K562 (cell line): ENCODE data around the gene IL3RA. TPM values are rescaled to one million over a fixed set of nuclear protein-coding genes. Genes with fewer than 3 reads are reported as not detected.

Experiments used
- ATAC-seq: fragments of 200-7000 bp; cut with Tn5 transposase; 3 replicates; pipeline ENCODE4 v1.9.1; 2020; ENCODE audit warnings: moderate library complexity
- Bru-seq: library from RNA; stranded (reverse); fragments of 400-500 nt; gene quantifications from one replicate; lab custom pipeline; 2021; lab: Mats Ljungman, UMichigan
- BruChase-seq, 2 experiments: library from RNA; stranded (reverse); fragments of 400-500 nt; gene quantifications; one replicate each; lab custom pipeline; 2021; lab: Mats Ljungman, UMichigan
- BruUV-seq: library from RNA; stranded (reverse); fragments of 400-500 nt; replicated peaks from 2 replicates; lab custom pipeline; 2021; lab: Mats Ljungman, UMichigan
- CTCF ChIA-PET: fragments of 300-600 bp; formaldehyde crosslinking; extraction: SDS; loops from one replicate; lab custom pipeline; 2021; ENCODE audit warnings: low intra/inter-chr PET ratio; lab: Yijun Ruan, JAX
- POLR2A ChIA-PET: fragments of 300-600, 350-650 bp; sonication (Branson Sonifier 250); formaldehyde crosslinking; extraction: SDS; loops from one replicate; lab custom pipeline; 2021; ENCODE audit warnings: antibody characterized with exemption, inconsistent platforms; lab: Yijun Ruan, JAX
- DNase-seq, 4 experiments: peaks; one replicate each; pipeline versions ENCODE4 v3.0.0 to v3.0.0-alpha.2; 2011 to 2018; ENCODE audit warnings: low spot score in 3 of 4, mixed read lengths in 3 of 4; ENCODE audit errors: extremely low read depth in 1 of 4
- FAIRE-seq: peaks from 2 replicates; lab custom pipeline; 2011; peaks lifted over from hg19 to GRCh38; lab: Jason Lieb, UNC
- H2AFZ ChIP-seq: 2 replicates; pipeline ENCODE4 v1.6.0; 2011; ENCODE audit warnings: low read depth, low read length, control low read depth, inconsistent platforms
- H3K27ac ChIP-seq: fragments of 200-600 bp; 3 replicates; pipeline ENCODE4 v1.8.0; 2011; ENCODE audit warnings: low read depth, mild to moderate bottlenecking, control low read depth, inconsistent platforms, low read length, moderate library complexity, mixed read lengths; ENCODE audit errors: extremely low read depth
- H3K27me3 ChIP-seq, 2 experiments: fragments of 300-600 bp in 1 of 2; 2 replicates in 1 of 2; 3 replicates in 1 of 2; pipeline versions ENCODE4 v1.6.0 to v1.8.0; 2011; ENCODE audit warnings: inconsistent platforms in 2 of 2, low read length in 2 of 2, mild to moderate bottlenecking in 1 of 2, mixed read lengths in 1 of 2, moderate library complexity in 1 of 2; ENCODE audit not compliant: control insufficient read depth in 2 of 2, insufficient read depth in 2 of 2
- H3K36me3 ChIP-seq: fragments of 300-600 bp; 3 replicates; pipeline ENCODE4 v1.8.0; 2011; ENCODE audit warnings: mild to moderate bottlenecking, low read length, inconsistent platforms; ENCODE audit not compliant: control insufficient read depth, insufficient read depth
- H3K4me1 ChIP-seq, 2 experiments: fragments of 200-600 bp in 1 of 2; replicated peaks in 1 of 2; 2 replicates in 1 of 2; 3 replicates in 1 of 2; pipeline versions ENCODE4 v1.5.1 to v1.8.0; 2011; ENCODE audit warnings: inconsistent platforms in 2 of 2, low read length in 2 of 2, mild to moderate bottlenecking in 1 of 2, mixed read lengths in 1 of 2, moderate library complexity in 1 of 2; ENCODE audit not compliant: control insufficient read depth in 2 of 2, insufficient read depth in 2 of 2
- H3K4me2 ChIP-seq: 2 replicates; pipeline ENCODE4 v1.6.1; 2011; ENCODE audit warnings: low read length, control low read depth, inconsistent platforms, mixed read lengths; ENCODE audit not compliant: insufficient read depth
- H3K4me3 ChIP-seq: fragments of 200-600 bp; sonication (generic), shearing (Covaris generic); 2 replicates; pipeline ENCODE4 v1.5.1; 2016; ENCODE audit warnings: control low read depth, inconsistent platforms
- H3K79me2 ChIP-seq: fragments of 200-600 bp; 3 replicates; pipeline ENCODE4 v1.8.0; 2011; ENCODE audit warnings: low read length, inconsistent platforms; ENCODE audit not compliant: control insufficient read depth, insufficient read depth
- H3K9ac ChIP-seq, 2 experiments: 2 replicates each; pipeline versions ENCODE4 v1.6.0 to v1.6.1; 2011; ENCODE audit warnings: low read depth in 2 of 2, low read length in 2 of 2, control low read depth in 1 of 2, inconsistent platforms in 1 of 2, mild to moderate bottlenecking in 1 of 2, mixed read lengths in 1 of 2; ENCODE audit not compliant: insufficient read depth in 1 of 2
- H3K9me1 ChIP-seq: one replicate; pipeline ENCODE4 v1.6.0; 2011; ENCODE audit warnings: inconsistent platforms, mild to moderate bottlenecking, low read length, moderate library complexity; ENCODE audit not compliant: control insufficient read depth, insufficient read depth
- H3K9me3 ChIP-seq: replicated peaks from 2 replicates; pipeline ENCODE4 v1.5.1; 2011; ENCODE audit warnings: low read depth, low read length, inconsistent platforms; ENCODE audit not compliant: control insufficient read depth, insufficient read depth
- H4K20me1 ChIP-seq: replicated peaks from 2 replicates; pipeline ENCODE4 v1.6.1; 2011; ENCODE audit warnings: low read length, inconsistent platforms, mixed read lengths; ENCODE audit not compliant: control insufficient read depth, insufficient read depth
- CBX1 ChIP-seq: sonication (generic); IDR thresholded peaks from 2 replicates; pipeline ENCODE4 v1.6.1; 2016; ENCODE audit warnings: antibody characterized with exemption, low read depth, mild to moderate bottlenecking
- CTBP1 ChIP-seq: fragments of 450-650 bp; IDR thresholded peaks from 2 replicates; pipeline ENCODE4 v1.6.1; 2016; ENCODE audit warnings: borderline replicate concordance
- FOXJ3 ChIP-seq: sonication (generic); formaldehyde crosslinking; IDR thresholded peaks from 2 replicates; pipeline ENCODE4 v1.4.0; 2020; ENCODE audit warnings: mild to moderate bottlenecking, missing genetic modification reagents
- HDGF ChIP-seq: fragments of 450-650 bp; IDR thresholded peaks from 2 replicates; pipeline ENCODE4 v1.6.1; 2016
- MAFF ChIP-seq: IDR thresholded peaks from 2 replicates; pipeline ENCODE4 v1.6.1; 2012; ENCODE audit warnings: low read length, improper control_type of control experiment
- NCOA6 ChIP-seq: fragments of 450-650 bp; IDR thresholded peaks from 2 replicates; pipeline ENCODE4 v1.6.1; 2017; ENCODE audit warnings: mild to moderate bottlenecking
- POLR2A ChIP-seq: fragments of 450-650 bp; conservative IDR thresholded peaks from 2 replicates; pipeline ENCODE4 v1.6.1; 2016
- POLR2G ChIP-seq: fragments of 200-400 bp; formaldehyde crosslinking; IDR thresholded peaks from 2 replicates; pipeline ENCODE4 v1.6.1; 2017; ENCODE audit warnings: low read depth, mild to moderate bottlenecking, antibody characterized with exemption, low read length, moderate library complexity
- PTRF ChIP-seq: fragments of 450-650 bp; IDR thresholded peaks from 2 replicates; pipeline ENCODE4 v1.6.1; 2016; ENCODE audit warnings: mild to moderate bottlenecking, missing genetic modification characterization, missing compliant biosample characterization
- RAD21 ChIP-seq, 2 experiments: fragments of 250-450 bp in 1 of 2; fragments of 450-650 bp in 1 of 2; sonication (Bioruptor Pico) in 1 of 2; formaldehyde crosslinking in 1 of 2; IDR thresholded peaks in 1 of 2; conservative IDR thresholded peaks in 1 of 2; 2 replicates each; pipeline versions ENCODE4 v1.4.0 to v1.8.0; 2020 to 2022; ENCODE audit warnings: mild to moderate bottlenecking in 2 of 2, moderate library complexity in 1 of 2
- RBM15 ChIP-seq: fragments of 200-400 bp; formaldehyde crosslinking; IDR thresholded peaks from 2 replicates; pipeline ENCODE4 v1.6.1; 2018; ENCODE audit warnings: mild to moderate bottlenecking, low read length, moderate library complexity; ENCODE audit not compliant: insufficient read depth
- TEAD4 ChIP-seq, 2 experiments: sonication (generic) in 1 of 2; formaldehyde crosslinking in 1 of 2; IDR thresholded peaks; 2 replicates each; pipeline versions ENCODE4 v1.6.1 to v1.8.0; 2012 to 2022; ENCODE audit warnings: borderline replicate concordance in 1 of 2, inconsistent platforms in 1 of 2, low read length in 1 of 2, mild to moderate bottlenecking in 1 of 2, missing genetic modification reagents in 1 of 2
- ZNF175 ChIP-seq: fragments of 200-800 bp; sonication (Bioruptor generic); IDR thresholded peaks from 2 replicates; pipeline ENCODE4 v1.6.1; 2016; ENCODE audit warnings: low read depth, mild to moderate bottlenecking, missing genetic modification characterization, missing compliant biosample characterization
- ZNF584 ChIP-seq: fragments of 200-800 bp; sonication (Bioruptor generic); IDR thresholded peaks from 2 replicates; pipeline ENCODE4 v1.6.1; 2016; ENCODE audit warnings: low read depth, mild to moderate bottlenecking, missing genetic modification characterization, missing compliant biosample characterization
- WGBS: fragments of 100-300 bp; shearing (Covaris generic); methylation state at CpG from one replicate; pipeline ENCODE4 v1.1.6; 2016; ENCODE audit warnings: low coverage, mixed read lengths; ENCODE audit not compliant: insufficient coverage; ENCODE audit errors: missing lambda C conversion rate; 5-methylcytosine and 5-hydroxymethylcytosine counted together
- in situ Hi-C: fragments of 300-500 bp; cut with MboI; formaldehyde crosslinking; loops from 4 replicates; pipeline ENCODE4 v1.15.0; 2018; ENCODE audit warnings: inconsistent platforms, mixed read lengths
- intact Hi-C: fragments of 100-400 bp; cut with micrococcal nuclease; formaldehyde crosslinking; loops from 2 replicates; pipeline ENCODE4 v1.14.2; 2022
- long read RNA-seq, 3 experiments: library from polyadenylated mRNA in 2 of 3; library from RNA in 1 of 3; unstranded in 2 of 3; stranded (forward) in 1 of 3; transcript quantifications; one replicate each; pipeline ENCODE4 v2.0.0, GENCODE V29; 2019 to 2022
- polyA minus RNA-seq, 3 experiments: library from RNA; depleted of rRNA, polyadenylated mRNA; stranded (reverse); fragments of >200 nt; gene quantifications; 2 replicates each; pipeline ENCODE4 v1.2.3, GENCODE V29; 2011
- polyA plus RNA-seq, 8 experiments: library from polyadenylated mRNA; depleted of rRNA in 4 of 8; stranded (reverse) in 5 of 8; unstranded in 3 of 8; fragments of >200 nt; fragmentation: Nextera tagmentation in 2 of 8; fragmentation: Illumina TruSeq in 1 of 8; extraction: Ambion mirVana in 2 of 8; extraction: Trizol in 1 of 8; gene quantifications; 2 replicates each; pipeline versions ENCODE4 v1.2.1 to v1.2.3, GENCODE V29; 2011 to 2014; ENCODE audit warnings: inconsistent platforms in 1 of 8, missing spikeins in 1 of 8
- total RNA-seq, 7 experiments: library from RNA; depleted of rRNA in 6 of 7; stranded (reverse); fragments of >200 nt in 6 of 7; fragmentation: Illumina TruSeq in 2 of 7; extraction: Trizol in 2 of 7; gene quantifications; 2 replicates each; pipeline versions ENCODE4 v1.2.1 to v1.2.3, GENCODE V29; 2011 to 2021; ENCODE audit warnings: low replicate concordance in 1 of 7
- TF ChIP-seq, protein P1 (sequence below): fragments of 450-650 bp; formaldehyde crosslinking; IDR thresholded peaks from 2 replicates; pipeline ENCODE4 v1.4.0; 2022; ENCODE audit warnings: missing genetic modification characterization

IL3RA gene
- not detected in 2 replicates for total RNA-seq (2011; cell fraction: chromatin; rRNA removed; ENCODE audit: low replicate concordance)
- total RNA-seq (2011; cell fraction: nucleolus; rRNA removed): not detected in 2 replicates
- not detected in 2 replicates for total RNA-seq (2011; cell fraction: nucleoplasm; rRNA removed)
- total RNA-seq (2014; rRNA removed): not detected in 2 replicates
- not detected in 2 replicates for total RNA-seq (2014; rRNA removed; fragmentation: Illumina TruSeq; extraction: Trizol)
- not detected in 2 replicates for total RNA-seq (2015; rRNA removed; fragmentation: Illumina TruSeq; extraction: Trizol)
- total RNA-seq (2021): not detected in 2 replicates
- polyA plus RNA-seq (2011; rRNA removed): not detected in 2 replicates
- polyA plus RNA-seq (2011; cell fraction: cytosol; rRNA removed): not detected in 2 replicates
- not detected in 2 replicates for polyA plus RNA-seq (2011; cell fraction: nucleus; rRNA removed)
- polyA plus RNA-seq (2012): 0.08 and 0.18 TPM in 2 replicates
- not detected in 2 replicates for polyA plus RNA-seq (2014; fragmentation: Illumina TruSeq; extraction: Trizol)
- not detected for polyA plus RNA-seq (2014; fragmentation: Nextera tagmentation; extraction: Ambion mirVana)
- polyA plus RNA-seq (2014; rRNA removed): not detected in 2 replicates
- not detected in 2 replicates for polyA minus RNA-seq (2011; rRNA and poly(A)+ RNA removed)
- not detected in 2 replicates for polyA minus RNA-seq (2011; cell fraction: cytosol; rRNA and poly(A)+ RNA removed)
- not detected in 2 replicates for polyA minus RNA-seq (2011; cell fraction: nucleus; rRNA and poly(A)+ RNA removed)
- not detected for Bru-seq, nascent RNA
- BruChase-seq, experiment 1, labeled RNA remaining after a 2-hour chase: not detected
- BruChase-seq, experiment 2, labeled RNA remaining after a 6-hour chase: not detected
- long read RNA-seq, experiment 1: 0 reads
- long read RNA-seq, experiment 2: 0 reads
- long read RNA-seq, experiment 3: 0 reads

DNA sequence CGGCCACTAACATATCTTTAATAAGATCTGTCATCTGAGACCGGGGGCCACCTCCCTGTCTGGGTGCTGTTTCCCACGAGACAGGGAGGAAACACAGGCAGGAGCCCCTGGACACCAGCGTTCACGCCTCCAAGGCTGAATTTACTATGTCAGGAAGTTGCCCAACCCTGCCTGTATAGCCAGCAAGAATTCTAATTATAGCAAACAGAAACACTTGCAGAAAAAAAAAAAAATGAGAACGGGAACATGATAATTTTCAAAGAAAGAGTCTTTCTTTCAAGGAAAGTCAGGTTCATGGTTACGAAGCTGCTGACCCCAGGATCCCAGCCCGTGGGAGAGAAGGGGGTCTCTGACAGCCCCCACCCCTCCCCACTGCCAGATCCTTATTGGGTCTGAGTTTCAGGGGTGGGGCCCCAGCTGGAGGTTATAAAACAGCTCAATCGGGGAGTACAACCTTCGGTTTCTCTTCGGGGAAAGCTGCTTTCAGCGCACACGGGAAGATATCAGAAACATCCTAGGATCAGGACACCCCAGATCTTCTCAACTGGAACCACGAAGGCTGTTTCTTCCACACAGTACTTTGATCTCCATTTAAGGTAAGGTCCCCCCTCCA, at the start of gene IL3RA:
TSS of gene IL3RA (plus strand) at position 455 of the 613 bp plus-strand sequence. CDS start 4,981 bp downstream, outside the sequence.
- Histone ChIP-seq H3K27ac (no peak within 1 kb of the TSS), H3K9me3 (no peaks in the 10 kb centered on the region), H3K9me1 (no peaks in the 10 kb centered on the region), H3K79me2 (no peaks in the 10 kb centered on the region), H3K4me2 (no peak within 1 kb of the TSS), H3K4me1 (no peaks in the 10 kb centered on the region), H3K9ac (no peak within 1 kb of the TSS), H4K20me1 (no peaks in the 10 kb centered on the region), H3K27me3 (peaks cover 0 to 18% of the 10 kb centered on the region in 2 experiments; a peak in 2 of 5 replicates), H3K4me3 (no peak within 1 kb of the TSS), H3K36me3 (no peaks in the 10 kb centered on the region), H2AFZ (no peak within 1 kb of the TSS)
- FAIRE-seq (no peak), DNase-seq (no peak), ATAC-seq (no peak)
- under 1% methylated on average over 14 of the region's 14 CpGs for WGBS
- POLR2A ChIA-PET: no interaction called here
- in situ Hi-C loops: no loop called here
- CTCF ChIA-PET: no interaction called here
- intact Hi-C loops: no loop called here
- no TSS peak for BruUV-seq
- TF ChIP-seq PTRF (tag) (no peak), ZNF175 (no peak), POLR2A (no peak), POLR2G (no peak), NCOA6 (no peak), TEAD4 (IDR thresholded peaks at IDR 0.05; ENCODE audit: low read length) (no peak), TEAD4 (CRISPR knock-in tag; IDR thresholded peaks at IDR 0.05; ENCODE audit: borderline replicate concordance) (no peak), CBX1 (no peak), FOXJ3 (CRISPR knock-in tag) (no peak), RBM15 (no peak), ZNF584 (CRISPR knock-in tag) (no peak), HDGF (no peak), CTBP1 (no peak), MAFF (no peak), RAD21 (CRISPR knock-in tag; conservative IDR thresholded peaks at IDR 0.05 in 1 of 2, IDR thresholded peaks at IDR 0.05 in 1 of 2) (no peak)
- TF ChIP-seq, protein P1, sequence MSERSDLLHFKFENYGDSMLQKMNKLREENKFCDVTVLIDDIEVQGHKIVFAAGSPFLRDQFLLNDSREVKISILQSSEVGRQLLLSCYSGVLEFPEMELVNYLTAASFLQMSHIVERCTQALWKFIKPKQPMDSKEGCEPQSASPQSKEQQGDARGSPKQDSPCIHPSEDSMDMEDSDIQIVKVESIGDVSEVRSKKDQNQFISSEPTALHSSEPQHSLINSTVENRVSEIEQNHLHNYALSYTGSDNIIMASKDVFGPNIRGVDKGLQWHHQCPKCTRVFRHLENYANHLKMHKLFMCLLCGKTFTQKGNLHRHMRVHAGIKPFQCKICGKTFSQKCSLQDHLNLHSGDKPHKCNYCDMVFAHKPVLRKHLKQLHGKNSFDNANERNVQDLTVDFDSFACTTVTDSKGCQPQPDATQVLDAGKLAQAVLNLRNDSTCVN (CRISPR knock-in tag): no peak
